GM21367 (cell line): ENCODE data around the gene FFAR4.
"Not testable (repeated sequence)": the region's sequence is repeated elsewhere in the genome, so short reads cannot be mapped to it uniquely, and the experiment has no call there.

Source experiments
- ATAC-seq: cut with Tn5 transposase; IDR thresholded peaks from one replicate; pipeline ENCODE4 v1.9.1; 2021; ENCODE audit not compliant: unreplicated experiment

The FFAR4 gene

GRCh38 chr10:93566435-93567276 lies at the start of gene FFAR4:
FFAR4 (plus strand) TSS chr10:93566665; CDS start chr10:93566721, 56 bp downstream.
- ATAC-seq, result no peak

GRCh38 chr10:93518531-93518930 lies 47.9 kb upstream of the FFAR4 start:
- ATAC-seq, result no peak

- ATAC-seq, result no peak
Measured at GRCh38 chr10:93535293-93535692, 31.2 kb upstream of the FFAR4 start.

- not testable (repeated sequence) for ATAC-seq
Measured at GRCh38 chr10:93540871-93541270, 25.6 kb upstream of the FFAR4 start.

- ATAC-seq, result no peak
Measured at GRCh38 chr10:93541402-93542357, 24.8 kb upstream of the FFAR4 start.

- no peak for ATAC-seq
Measured at GRCh38 chr10:93542358-93542791, 24.1 kb upstream of the FFAR4 start.

- ATAC-seq, result not testable (repeated sequence)
Measured at GRCh38 chr10:93546995-93547394, 19.5 kb upstream of the FFAR4 start.

GRCh38 chr10:93547522-93547921 lies 18.9 kb upstream of the FFAR4 start:
- ATAC-seq, result no peak

- no peak for ATAC-seq
Measured at GRCh38 chr10:93548376-93549071, 17.9 kb upstream of the FFAR4 start.

- ATAC-seq, result no peak
Measured at GRCh38 chr10:93550606-93551005, 15.9 kb upstream of the FFAR4 start.

GRCh38 chr10:93552780-93553179 lies 13.7 kb upstream of the FFAR4 start:
- no peak for ATAC-seq

GRCh38 chr10:93553482-93554315 lies 12.8 kb upstream of the FFAR4 start:
- ATAC-seq, result no peak

- ATAC-seq, result no peak
Measured at GRCh38 chr10:93554316-93554663, 12.2 kb upstream of the FFAR4 start.

GRCh38 chr10:93554760-93555432 lies 11.6 kb upstream of the FFAR4 start:
- ATAC-seq, result no peak

GRCh38 chr10:93559490-93559889 lies 7.0 kb upstream of the FFAR4 start:
- no peak for ATAC-seq

GRCh38 chr10:93560541-93560940 lies 5.9 kb upstream of the FFAR4 start:
- no peak for ATAC-seq

- no peak for ATAC-seq
Measured at GRCh38 chr10:93565446-93565845, 1.0 kb upstream of the FFAR4 start.

GRCh38 chr10:93567277-93568104 lies 1.0 kb downstream of the FFAR4 start:
- ATAC-seq, result no peak

GRCh38 chr10:93568105-93568390 lies 1.6 kb downstream of the FFAR4 start:
- no peak for ATAC-seq
